Upper lobe of right lung (tissue), 1 donor: ENCODE results near the gene SKAP2. TPM values are rescaled to one million over a fixed set of nuclear protein-coding genes. Genes with fewer than 3 reads are reported as not detected.

Experiments
- ATAC-seq: fragments of 200-7000 bp; cut with Tn5 transposase; one replicate; pipeline ENCODE4 v1.9.1; 2020; ENCODE audit warnings: mild to moderate bottlenecking, moderate library complexity
- DNase-seq: peaks from one replicate; pipeline ENCODE4 v3.0.0-alpha.2; 2020
- H3K27ac ChIP-seq: fragments of 200-600 bp; one replicate; pipeline ENCODE4 v1.8.0; 2022
- H3K27me3 ChIP-seq: fragments of 200-600 bp; one replicate; pipeline ENCODE4 v1.8.0; 2022; ENCODE audit warnings: mild to moderate bottlenecking
- H3K36me3 ChIP-seq: fragments of 200-600 bp; one replicate; pipeline ENCODE4 v1.8.0; 2022
- H3K4me1 ChIP-seq: fragments of 200-600 bp; one replicate; pipeline ENCODE4 v1.8.0; 2022
- H3K4me3 ChIP-seq: fragments of 200-600 bp; one replicate; pipeline ENCODE4 v1.8.0; 2022; ENCODE audit warnings: mild to moderate bottlenecking
- H3K9me3 ChIP-seq: fragments of 200-600 bp; one replicate; pipeline ENCODE4 v1.8.0; 2022
- CTCF ChIP-seq: fragments of 200-600 bp; IDR thresholded peaks from one replicate; pipeline ENCODE4 v1.8.0; 2022; ENCODE audit warnings: antibody characterized with exemption
- intact Hi-C: fragments of 100-400 bp; cut with DNase I; formaldehyde crosslinking; loops from one replicate; pipeline ENCODE4 v1.11.0; 2022
- total RNA-seq: library from RNA; stranded (reverse); fragmentation: NEBNext Ultra II Directional; extraction: Animal tissue kit (Norgen Biotek cat#: 25700); gene quantifications from one replicate; pipeline ENCODE4 v1.2.1, GENCODE V29; 2021
- donor health status: DM: no; HTN: yes; CAD: no; lungs with severe emphysema.

The SKAP2 gene
- total RNA-seq, 1 donor from 2014 or later, result 59.1 TPM

- no peak overlapping the region for H3K27ac ChIP-seq
- ATAC-seq (no peak), DNase-seq (no peak)
- intact Hi-C loops, result no loop called here
- no peak overlapping the region for H3K4me3 ChIP-seq
- no peaks in the 10 kb centered on the region for H3K27me3 ChIP-seq
- H3K36me3 ChIP-seq, result no peaks in the 10 kb centered on the region
- no peaks in the 10 kb centered on the region for H3K4me1 ChIP-seq
- no peaks in the 10 kb centered on the region for H3K9me3 ChIP-seq
- TF ChIP-seq CTCF, result no peak
These were observed 226.8 kb downstream of the SKAP2 start for GRCh38 chr7:26637610-26638009.

GRCh38 chr7:26636808-26637207 is 227.6 kb downstream of the SKAP2 start:
- TF ChIP-seq CTCF, result no peak

GRCh38 chr7:26633557-26633956 is 230.8 kb downstream of the SKAP2 start:
- ATAC-seq (no peak), DNase-seq (no peak)
- Histone ChIP-seq H3K9me3 (no peaks in the 10 kb centered on the region), H3K4me1 (no peaks in the 10 kb centered on the region), H3K27me3 (no peaks in the 10 kb centered on the region), H3K4me3 (no peak overlapping the region), H3K27ac (no peak overlapping the region), H3K36me3 (no peaks in the 10 kb centered on the region)
- intact Hi-C loops, result no loop called here
- no peak for TF ChIP-seq CTCF

More at GRCh38 chr7:26636808-26637207, 227.6 kb downstream of the SKAP2 start:
- H3K27me3 ChIP-seq, result no peaks in the 10 kb centered on the region
- H3K4me1 ChIP-seq, result no peaks in the 10 kb centered on the region
- no peaks in the 10 kb centered on the region for H3K9me3 ChIP-seq
- no peak for ATAC-seq
- H3K27ac ChIP-seq, result no peak overlapping the region
- no peaks in the 10 kb centered on the region for H3K36me3 ChIP-seq
- intact Hi-C loops, result no loop called here
- DNase-seq, result no peak
- no peak overlapping the region for H3K4me3 ChIP-seq

GRCh38 chr7:26631601-26632000 is 232.8 kb downstream of the SKAP2 start:
- DNase-seq (no peak), ATAC-seq (no peak)
- Histone ChIP-seq H3K4me1 (no peaks in the 10 kb centered on the region), H3K27ac (no peak overlapping the region), H3K36me3 (no peaks in the 10 kb centered on the region), H3K27me3 (no peaks in the 10 kb centered on the region), H3K4me3 (no peak overlapping the region), H3K9me3 (no peaks in the 10 kb centered on the region)
- no peak for TF ChIP-seq CTCF
- intact Hi-C loops, result no loop called here

- TF ChIP-seq CTCF, result no peak
- Histone ChIP-seq H3K4me1 (no peaks in the 10 kb centered on the region), H3K27ac (no peak overlapping the region), H3K4me3 (no peak overlapping the region), H3K9me3 (no peaks in the 10 kb centered on the region), H3K27me3 (no peaks in the 10 kb centered on the region), H3K36me3 (no peaks in the 10 kb centered on the region)
- ATAC-seq (no peak), DNase-seq (no peak)
- intact Hi-C loops, result no loop called here
These were observed 233.3 kb downstream of the SKAP2 start for GRCh38 chr7:26630941-26631580.

GRCh38 chr7:26630361-26630760 is 234.0 kb downstream of the SKAP2 start:
- Histone ChIP-seq H3K9me3 (no peaks in the 10 kb centered on the region), H3K36me3 (no peaks in the 10 kb centered on the region), H3K4me3 (no peak overlapping the region), H3K27me3 (no peaks in the 10 kb centered on the region), H3K4me1 (no peaks in the 10 kb centered on the region), H3K27ac (no peak overlapping the region)
- TF ChIP-seq CTCF, result no peak
- ATAC-seq, result no peak
- DNase-seq, result no peak
- intact Hi-C loops, result no loop called here
